ENCODE results near the gene PLA2G4E. TPM values are rescaled to one million over a fixed set of nuclear protein-coding genes. Genes with fewer than 3 reads are reported as not detected.

PLA2G4E gene
- total and polyA plus RNA-seq, 11 donors: 0.01 to 1.1 (median 0.05) TPM; not detected in 6

DNA sequence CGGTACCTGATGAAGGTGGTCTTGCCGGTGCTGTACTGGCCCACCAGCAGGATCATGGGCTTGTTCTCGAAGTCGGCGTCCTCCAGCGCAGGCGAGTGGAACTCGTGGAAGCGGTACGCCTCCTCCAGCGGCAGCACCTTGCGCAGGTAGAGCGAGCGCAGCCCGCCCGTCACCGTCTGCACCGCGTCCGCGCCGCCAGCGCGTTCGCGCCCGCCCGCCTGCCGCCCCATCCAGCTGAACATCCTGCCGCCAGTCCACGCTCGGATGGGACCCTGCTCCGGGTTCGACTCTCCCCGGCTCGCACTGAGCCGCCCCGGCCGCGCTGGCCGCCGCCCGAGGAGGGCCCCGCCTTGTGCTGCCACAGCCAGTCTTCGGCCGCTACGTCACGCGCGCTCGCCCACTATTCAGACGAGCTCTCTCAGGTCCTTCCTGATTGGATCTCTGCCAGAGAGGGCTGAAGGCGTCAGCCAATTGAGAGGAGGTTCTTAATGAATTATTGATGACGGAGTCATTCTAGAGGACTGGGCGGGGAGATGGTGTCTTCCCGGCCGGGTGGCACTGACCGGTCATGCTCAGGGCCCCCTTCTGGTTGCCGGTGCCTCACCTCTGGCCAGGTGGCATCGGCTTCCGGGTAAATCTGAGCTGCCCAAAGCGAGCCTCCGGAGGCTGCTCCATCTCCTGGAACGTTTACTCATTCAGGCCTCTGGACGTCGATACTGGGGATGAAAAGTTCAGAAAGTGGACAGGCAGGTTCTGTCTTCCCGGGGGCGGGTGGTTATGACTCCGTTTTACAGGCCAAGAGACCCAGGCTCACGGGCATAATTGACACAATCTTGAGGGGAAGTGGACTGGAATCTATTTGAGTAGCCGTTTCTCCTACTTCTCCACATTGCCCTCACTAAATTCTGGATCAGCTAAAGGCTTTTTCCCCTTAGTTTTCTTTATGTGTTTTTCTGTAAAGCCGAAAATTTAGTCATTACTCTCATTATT is 48.3 kb downstream of the PLA2G4E start, which contains the start of gene EHD4:
Gene EHD4, minus strand, starts transcription at position 305 of the 990 bp plus-strand sequence. Its CDS starts 63 bp downstream, at position 242.
- ATAC-seq (peak; percentile 94 to 97 (median 95)), DNase-seq (peak; percentile 99 to 100 (median 99))
- H3K4me1 ChIP-seq: peaks cover 12 to 44% (median 36%) of the 10 kb centered on the region in 12 donors
- no peaks in the 10 kb centered on the region for H3K36me3 ChIP-seq
- peak in 1 of 2 donors; percentile 92 for TF ChIP-seq POLR2A (IDR thresholded peaks at IDR 0.05)
- TF ChIP-seq CTCF (IDR thresholded peaks at IDR 0.05): peak in 9 of 12 donors; percentile 18 to 67 (median 47)
- no peaks in the 10 kb centered on the region for H3K27me3 ChIP-seq
- H3K27ac ChIP-seq: peak within 1 kb of the TSS; percentile 77 to 97 (median 94)
- intact Hi-C loops (cut with DNase I): loop anchor here in 8 of 10 donors (5.0 to 10.0 kb wide), 8 partner anchors 40 to 200 kb away; partner anchors contain the start of genes JMJD7 (in 3 of the 8) and MAPKBP1 (in 3 of the 8)
- peak within 1 kb of the TSS; percentile 68 to 99 (median 89) for H3K4me3 ChIP-seq
- 2 to 4% (median 2%) methylated on average over 32 to 72 of the region's 72 CpGs for WGBS, 4 donors
- H3K9me3 ChIP-seq: no peaks in the 10 kb centered on the region

GRCh38 chr15:41971895-41972252 is 49.0 kb downstream of the PLA2G4E start:
- intact Hi-C loops (cut with DNase I): loop anchor here in 8 of 10 donors (5.0 to 10.0 kb wide), 8 partner anchors 40 to 200 kb away; partner anchors contain the start of genes JMJD7 (in 3 of the 8) and MAPKBP1 (in 3 of the 8)
- no peak for DNase-seq
- H3K27me3 ChIP-seq: no peaks in the 10 kb centered on the region
- H3K4me3 ChIP-seq: peak overlapping the region; percentile 68 to 99 (median 89)
- ATAC-seq: peak in 3 of 4 donors; percentile 0 to 62 (median 55)
- H3K9me3 ChIP-seq: no peaks in the 10 kb centered on the region
- no peak for TF ChIP-seq POLR2A (IDR thresholded peaks at IDR 0.05)
- TF ChIP-seq CTCF (IDR thresholded peaks at IDR 0.05): no peak
- WGBS, 4 donors: 0 to 3% (median 1%) methylated on average over 6 to 46 of the region's 46 CpGs
- peaks cover 14 to 51% (median 43%) of the 10 kb centered on the region in 12 donors for H3K4me1 ChIP-seq
- peak overlapping the region; percentile 77 to 97 (median 94) for H3K27ac ChIP-seq
- no peaks in the 10 kb centered on the region for H3K36me3 ChIP-seq

DNA sequence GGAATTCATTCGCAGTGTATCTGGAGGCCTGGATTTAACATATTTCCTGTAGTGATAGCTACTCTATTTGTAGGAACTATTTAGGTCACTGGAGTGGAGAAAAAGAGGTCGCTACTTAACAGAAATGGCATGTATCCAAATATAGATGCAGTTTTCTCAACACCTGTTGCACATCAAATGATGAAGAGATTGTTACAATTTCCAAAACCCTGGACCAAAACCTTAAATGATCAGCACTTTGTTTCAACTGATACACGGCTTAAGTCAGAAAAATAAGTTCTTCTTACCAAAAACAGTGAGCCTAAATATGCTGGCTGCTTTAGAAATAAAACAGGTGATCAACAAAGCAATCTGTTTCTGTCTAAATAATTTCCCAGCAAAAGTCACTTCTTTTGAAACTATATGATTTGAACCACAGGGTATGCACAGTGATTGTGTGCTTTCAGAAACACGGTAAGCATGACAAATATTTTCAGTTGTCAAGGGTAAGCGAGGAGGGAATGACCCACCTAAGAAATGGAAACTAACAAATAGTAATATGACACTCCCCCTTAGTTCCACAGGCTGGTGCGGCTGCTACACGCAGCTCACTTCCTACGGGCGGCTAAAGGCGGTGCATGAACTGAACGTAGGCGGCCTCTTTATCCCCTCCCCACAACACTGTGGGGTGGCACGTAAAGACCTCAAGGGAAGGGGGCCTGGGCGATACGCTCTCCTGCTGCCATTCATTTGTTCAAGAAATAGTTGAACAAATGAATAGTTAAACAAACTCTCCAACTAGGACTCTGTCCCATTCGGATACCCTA is 49.5 kb downstream of the PLA2G4E start:
- ATAC-seq: peak; percentile 44 to 71 (median 66)
- intact Hi-C loops (cut with DNase I): loop anchor here in 8 of 10 donors (5.0 to 10.0 kb wide), 8 partner anchors 39 to 199 kb away; partner anchors contain the start of genes JMJD7 (in 3 of the 8) and MAPKBP1 (in 3 of the 8)
- Histone ChIP-seq H3K27me3 (no peaks in the 10 kb centered on the region), H3K9me3 (no peaks in the 10 kb centered on the region), H3K27ac (peak overlapping the region; percentile 77 to 97 (median 94)), H3K4me1 (peaks cover 18 to 57% (median 49%) of the 10 kb centered on the region in 12 donors), H3K36me3 (no peaks in the 10 kb centered on the region), H3K4me3 (peak overlapping the region; percentile 68 to 99 (median 89))
- 3 to 4% (median 3%) methylated on average over 13 to 16 of the region's 16 CpGs for WGBS, 4 donors
- no peak for TF ChIP-seq POLR2A (IDR thresholded peaks at IDR 0.05)
- TF ChIP-seq CTCF (IDR thresholded peaks at IDR 0.05): peak in 1 of 12 donors; percentile 12
- peak; percentile 63 to 77 (median 68) for DNase-seq

All from heart left ventricle (tissue), 16 donors.